ENCODE results near the gene GALM. TPM values are rescaled to one million over a fixed set of nuclear protein-coding genes. Genes with fewer than 3 reads are reported as not detected.

Gene GALM
- total RNA-seq, 1 donor from 2014 or later, result 12.7 TPM

DNA sequence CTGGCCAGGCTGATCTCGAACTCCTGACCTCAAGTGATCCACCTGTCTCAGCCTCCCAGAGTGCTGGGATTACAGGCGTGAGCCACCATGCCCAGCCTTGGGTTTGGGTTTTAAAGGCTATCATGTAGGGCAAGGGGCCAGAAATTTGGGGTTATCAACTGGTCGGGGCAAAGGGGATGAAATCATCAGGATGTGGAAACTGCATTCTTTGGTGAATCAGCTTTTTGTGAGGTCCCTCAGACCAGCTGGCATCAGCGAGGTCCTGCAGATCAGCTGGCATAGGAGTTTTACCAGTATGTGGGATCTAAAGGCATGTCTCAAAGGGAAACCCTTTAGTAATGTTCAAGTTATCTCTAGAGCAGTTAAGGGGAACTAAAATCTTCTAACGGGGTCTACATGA is 105.7 kb downstream of the GALM start:
- DNase-seq (ENCODE audit: low spot score), result no peak

GRCh38 chr2:38775097-38775920 is 109.4 kb downstream of the GALM start:
- DNase-seq (ENCODE audit: low spot score), result no peak

DNA sequence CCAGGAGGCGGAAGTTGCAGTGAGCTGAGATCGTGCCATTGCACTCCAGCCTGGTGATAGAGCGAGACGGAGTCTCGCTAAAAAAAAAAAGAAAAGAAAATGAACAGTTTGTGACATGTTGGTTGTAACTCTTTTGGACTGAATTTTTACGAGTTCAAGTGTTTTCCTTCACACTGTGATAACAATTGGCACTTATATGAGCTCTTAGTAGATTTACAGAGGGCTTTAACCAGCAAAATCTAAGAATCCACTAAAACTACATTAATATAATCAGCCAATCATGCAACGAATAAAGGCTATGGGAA is 110.0 kb downstream of the GALM start:
- no peak for DNase-seq (ENCODE audit: low spot score)

DNA sequence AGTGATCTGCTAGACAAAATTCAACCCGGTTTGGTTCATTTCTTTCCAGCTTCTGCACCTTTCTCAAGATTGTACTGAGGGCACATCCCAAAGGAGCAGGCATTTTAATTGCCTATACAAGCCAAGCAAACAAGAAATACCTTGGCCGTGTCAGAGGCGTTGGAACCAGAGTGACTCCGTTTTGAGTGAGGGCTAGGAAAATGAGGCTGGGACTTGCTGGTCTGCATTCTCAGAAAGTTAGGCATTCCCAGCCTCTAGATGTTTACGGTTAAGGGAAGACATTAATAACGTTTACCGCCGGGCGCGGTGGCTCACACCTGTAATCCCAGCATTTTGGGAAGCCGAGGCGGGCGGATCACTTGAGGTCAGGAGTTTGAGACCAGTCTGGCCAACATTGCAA is 110.6 kb downstream of the GALM start:
- DNase-seq (ENCODE audit: low spot score), result no peak

GRCh38 chr2:38778687-38779082 is 112.8 kb downstream of the GALM start:
- DNase-seq (ENCODE audit: low spot score), result no peak

DNA sequence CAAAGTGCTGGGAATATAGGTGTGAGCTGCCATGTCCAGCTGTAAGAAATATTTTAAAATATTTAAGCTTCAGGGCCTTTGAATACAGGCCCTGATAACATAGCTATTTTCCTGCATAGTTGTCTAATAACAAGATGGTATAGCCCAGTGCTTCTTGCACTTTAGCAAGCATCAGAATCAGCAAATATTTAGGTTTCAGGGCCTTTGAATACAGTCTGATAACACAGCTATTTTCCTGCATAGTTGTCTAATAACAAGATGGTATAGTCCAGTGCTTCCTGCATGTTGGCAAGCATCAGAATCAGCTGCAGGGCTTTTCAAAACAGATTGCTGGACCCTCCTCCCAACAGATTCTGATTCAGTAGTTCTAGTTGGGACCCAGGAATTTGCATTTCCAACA is 117.7 kb downstream of the GALM start:
- no peak for DNase-seq (ENCODE audit: low spot score)

Other genes starting within 250 kb of the GALM start
- 55.2 TPM for gene HNRNPLL, start 63.2 kb upstream of the GALM start, total RNA-seq
- gene SRSF7, start 85.2 kb downstream of the GALM start, total RNA-seq, result 162 TPM
- gene GEMIN6, start 112.1 kb downstream of the GALM start, total RNA-seq, result 13.6 TPM
- gene DHX57, start 209.8 kb downstream of the GALM start, total RNA-seq, result 23.4 TPM
- gene MORN2, start 209.9 kb downstream of the GALM start, total RNA-seq, result 17.0 TPM
- gene ARHGEF33, start 223.8 kb downstream of the GALM start, total RNA-seq, result 0.68 TPM